Neutrophil (primary cell): ENCODE results near the gene ZNF79.

ENCODE experiments used
- H3K27ac ChIP-seq: fragments of 200-600 bp; sonication (generic); 2 replicates; pipeline ENCODE4 v1.5.1; 2016; ENCODE audit warnings: mild to moderate bottlenecking, moderate library complexity
- H3K27me3 ChIP-seq: fragments of 200-600 bp; sonication (generic); 2 replicates; pipeline ENCODE4 v1.6.0; 2016; ENCODE audit warnings: mild to moderate bottlenecking
- H3K36me3 ChIP-seq: fragments of 200-600 bp; sonication (generic); 2 replicates; pipeline ENCODE4 v1.5.1; 2017
- H3K4me1 ChIP-seq, 2 experiments: fragments of 200-600 bp in 1 of 2; sonication (generic) in 1 of 2; 1 replicate in 1 of 2; 2 replicates in 1 of 2; pipeline versions ENCODE4 v1.5.1 to v1.6.1; 2013 to 2016; ENCODE audit warnings: low read depth in 1 of 2, low read length in 1 of 2, mild to moderate bottlenecking in 1 of 2, moderate library complexity in 1 of 2; ENCODE audit not compliant: control insufficient read depth in 1 of 2, insufficient read depth in 1 of 2
- H3K4me3 ChIP-seq, 2 experiments: fragments of 200-600 bp in 1 of 2; sonication (generic) in 1 of 2; 1 replicate in 1 of 2; 2 replicates in 1 of 2; pipeline ENCODE4 v1.5.1; 2013 to 2016; ENCODE audit warnings: low read depth in 1 of 2, low read length in 1 of 2, mild to moderate bottlenecking in 1 of 2, moderate library complexity in 1 of 2
- H3K9me3 ChIP-seq: fragments of 200-600 bp; sonication (generic); 2 replicates; pipeline ENCODE4 v1.5.1; 2016
- CTCF ChIP-seq: fragments of 200-600 bp; sonication (generic); IDR thresholded peaks from 2 replicates; pipeline ENCODE4 v1.5.1; 2016; ENCODE audit warnings: antibody characterized with exemption

ZNF79 gene

GRCh38 chr9:127451858-127452656, 27.9 kb downstream of the ZNF79 start:
- H3K27ac ChIP-seq: peak overlapping the region; percentile 87

GRCh38 chr9:127452691-127453090, 28.5 kb downstream of the ZNF79 start:
- TF ChIP-seq CTCF: no peak
- H3K36me3 ChIP-seq: peaks cover 28% of the 10 kb centered on the region
- H3K4me3 ChIP-seq: peak overlapping the region; percentile 91 to 98
- no peaks in the 10 kb centered on the region for H3K27me3 ChIP-seq
- peak overlapping the region; percentile 87 for H3K27ac ChIP-seq
- peaks cover 63 to 68% of the 10 kb centered on the region in 2 experiments for H3K4me1 ChIP-seq
- no peaks in the 10 kb centered on the region for H3K9me3 ChIP-seq

More at GRCh38 chr9:127451858-127452656, 27.9 kb downstream of the ZNF79 start:
- Histone ChIP-seq H3K27me3 (no peaks in the 10 kb centered on the region), H3K4me3 (peak overlapping the region; percentile 91 to 98), H3K36me3 (peaks cover 28% of the 10 kb centered on the region), H3K9me3 (no peaks in the 10 kb centered on the region), H3K4me1 (peaks cover 63 to 68% of the 10 kb centered on the region in 2 experiments)
- TF ChIP-seq CTCF: peak; percentile 13

- Histone ChIP-seq H3K27ac (peak overlapping the region; percentile 88), H3K27me3 (no peaks in the 10 kb centered on the region), H3K4me3 (peak overlapping the region; percentile 38 to 53), H3K36me3 (peaks cover 28% of the 10 kb centered on the region), H3K4me1 (peaks cover 49 to 55% of the 10 kb centered on the region in 2 experiments), H3K9me3 (no peaks in the 10 kb centered on the region)
- TF ChIP-seq CTCF: peak; percentile 21
These were observed 31.3 kb downstream of the ZNF79 start for GRCh38 chr9:127455324-127455992.

GRCh38 chr9:127457191-127457878, 33.2 kb downstream of the ZNF79 start:
- Histone ChIP-seq H3K4me1 (peaks cover 37 to 43% of the 10 kb centered on the region in 2 experiments), H3K36me3 (peaks cover 45% of the 10 kb centered on the region), H3K4me3 (no peak overlapping the region), H3K9me3 (no peaks in the 10 kb centered on the region), H3K27me3 (no peaks in the 10 kb centered on the region), H3K27ac (peak overlapping the region; percentile 88)
- no peak for TF ChIP-seq CTCF

- Histone ChIP-seq H3K27me3 (no peaks in the 10 kb centered on the region), H3K9me3 (no peaks in the 10 kb centered on the region), H3K4me1 (peaks cover 29% of the 10 kb centered on the region in 2 experiments), H3K4me3 (no peak overlapping the region), H3K27ac (no peak overlapping the region), H3K36me3 (peaks cover 61% of the 10 kb centered on the region)
- no peak for TF ChIP-seq CTCF
These were observed 34.7 kb downstream of the ZNF79 start for GRCh38 chr9:127458921-127459320.
